Activated CD8-positive, alpha-beta memory T cell treated with anti-CD3 and anti-CD28 coated beads, Interleukin-2, amount 10 ng/mL, durations not matched to agents 7 days and 5 days (primary cell): Measurements from ENCODE around the gene PGLYRP2. TPM values are rescaled to one million over a fixed set of nuclear protein-coding genes. Genes with fewer than 3 reads are reported as not detected.

Source experiments
- ATAC-seq: fragments of 150-1000 bp; cut with Tn5 transposase; one replicate; pipeline ENCODE4 v1.10.0; 2021; ENCODE audit warnings: moderate library complexity
- CTCF ChIA-PET: fragments of 350-600 bp; sonication (Branson Sonifier 250); formaldehyde crosslinking; loops from one replicate; lab custom pipeline; 2021; ENCODE audit warnings: antibody characterized with exemption; lab: Charles Lee
- DNase-seq: peaks from one replicate; pipeline ENCODE4 v3.0.0-alpha.2; 2020
- H3K27ac Mint-ChIP-seq: one replicate; pipeline ENCODE4 v1.8.0; 2021; ENCODE audit warnings: mild to moderate bottlenecking, mixed read lengths
- H3K27me3 Mint-ChIP-seq: one replicate; pipeline ENCODE4 v1.8.0; 2021; ENCODE audit warnings: mixed read lengths
- H3K36me3 Mint-ChIP-seq: one replicate; pipeline ENCODE4 v1.8.0; 2021; ENCODE audit warnings: mild to moderate bottlenecking, mixed read lengths
- H3K4me1 Mint-ChIP-seq: one replicate; pipeline ENCODE4 v1.8.0; 2021; ENCODE audit warnings: mixed read lengths
- H3K4me3 Mint-ChIP-seq: one replicate; pipeline ENCODE4 v1.8.0; 2021; ENCODE audit warnings: mild to moderate bottlenecking, moderate library complexity, mixed read lengths
- H3K9me3 Mint-ChIP-seq: one replicate; pipeline ENCODE4 v1.8.0; 2022; ENCODE audit warnings: low read depth, mixed read lengths
- total RNA-seq, 2 experiments: library from RNA; stranded (reverse); gene quantifications; one replicate each; pipeline ENCODE4 v1.2.3, GENCODE V29; 2021

Gene PGLYRP2
- total RNA-seq, 2 experiments from 2014 or later: 0.09 to 0.12 TPM

- H3K36me3 Mint-ChIP-seq: peaks cover 17% of the 10 kb centered on the region
- ATAC-seq (no peak), DNase-seq (no peak)
- no peaks in the 10 kb centered on the region for H3K27me3 Mint-ChIP-seq
- peaks cover 13% of the 10 kb centered on the region for H3K4me1 Mint-ChIP-seq
- no peak overlapping the region for H3K27ac Mint-ChIP-seq
- peak overlapping the region; percentile 49 for H3K4me3 Mint-ChIP-seq
- CTCF ChIA-PET: interaction anchor here (1.1 kb wide), 1 partner anchor 30 kb away, joined by 5 read pairs; the partner anchor contains the start of gene AKAP8L
- H3K9me3 Mint-ChIP-seq: no peaks in the 10 kb centered on the region
These were observed 31.1 kb downstream of the PGLYRP2 start for GRCh38 chr19:15448044-15448777.

DNA sequence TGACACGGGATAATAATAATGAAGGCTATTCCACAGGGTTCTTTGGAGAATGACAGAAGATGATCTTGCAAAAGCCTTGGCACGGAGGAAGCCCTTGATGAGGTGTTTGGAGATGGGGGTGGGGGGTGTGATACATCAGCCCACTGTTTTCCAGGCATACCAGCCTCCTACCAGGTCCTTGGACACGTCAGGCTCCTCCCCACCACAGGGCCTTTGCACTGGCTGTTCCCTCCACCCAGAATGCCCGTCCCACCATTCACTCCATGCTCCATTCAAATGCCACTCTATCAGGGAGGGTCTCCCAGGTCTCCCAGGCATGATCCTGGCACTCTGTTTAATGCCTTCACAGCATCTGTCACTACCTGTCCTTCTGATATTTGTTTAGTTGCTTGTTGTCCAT lies 32.2 kb downstream of the PGLYRP2 start:
- H3K9me3 Mint-ChIP-seq: no peaks in the 10 kb centered on the region
- H3K4me1 Mint-ChIP-seq: peaks cover 13% of the 10 kb centered on the region
- DNase-seq (no peak), ATAC-seq (no peak)
- H3K36me3 Mint-ChIP-seq: peaks cover 11% of the 10 kb centered on the region
- no peak overlapping the region for H3K4me3 Mint-ChIP-seq
- H3K27ac Mint-ChIP-seq: no peak overlapping the region
- H3K27me3 Mint-ChIP-seq: no peaks in the 10 kb centered on the region
- CTCF ChIA-PET: no interaction called here

GRCh38 chr19:15445807-15446376 lies 33.4 kb downstream of the PGLYRP2 start:
- no peak overlapping the region for H3K27ac Mint-ChIP-seq

DNA sequence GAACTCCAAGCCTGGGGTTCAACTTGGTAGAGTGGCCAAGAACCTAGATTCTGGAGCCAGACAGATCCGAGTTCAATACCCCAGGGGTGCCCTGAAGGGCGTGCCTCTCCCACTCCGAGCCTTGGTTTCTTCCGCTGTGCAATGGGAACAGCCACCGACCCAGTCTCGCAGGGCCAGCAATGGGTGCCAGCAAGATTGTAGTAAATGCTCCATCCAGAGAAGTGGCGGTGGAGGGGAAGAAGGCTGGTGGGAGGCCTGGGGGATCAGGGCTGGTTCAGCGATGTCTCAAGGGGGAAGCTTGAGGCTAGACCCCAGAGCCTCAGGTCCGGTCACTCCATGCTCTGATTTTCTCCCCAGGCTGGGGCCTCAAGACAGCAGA lies 34.1 kb downstream of the PGLYRP2 start:
- Mint-ChIP-seq H3K27ac (no peak overlapping the region), H3K4me3 (no peak overlapping the region), H3K27me3 (no peaks in the 10 kb centered on the region), H3K9me3 (no peaks in the 10 kb centered on the region), H3K36me3 (peaks cover under 1% of the 10 kb centered on the region), H3K4me1 (peaks cover 4% of the 10 kb centered on the region)
- CTCF ChIA-PET: no interaction called here
- ATAC-seq (no peak), DNase-seq (no peak)

More at GRCh38 chr19:15445807-15446376, 33.4 kb downstream of the PGLYRP2 start:
- Mint-ChIP-seq H3K9me3 (no peaks in the 10 kb centered on the region), H3K4me3 (no peak overlapping the region), H3K4me1 (peaks cover 7% of the 10 kb centered on the region), H3K27me3 (no peaks in the 10 kb centered on the region), H3K36me3 (peaks cover 2% of the 10 kb centered on the region)
- DNase-seq (no peak), ATAC-seq (no peak)
- CTCF ChIA-PET: no interaction called here

DNA sequence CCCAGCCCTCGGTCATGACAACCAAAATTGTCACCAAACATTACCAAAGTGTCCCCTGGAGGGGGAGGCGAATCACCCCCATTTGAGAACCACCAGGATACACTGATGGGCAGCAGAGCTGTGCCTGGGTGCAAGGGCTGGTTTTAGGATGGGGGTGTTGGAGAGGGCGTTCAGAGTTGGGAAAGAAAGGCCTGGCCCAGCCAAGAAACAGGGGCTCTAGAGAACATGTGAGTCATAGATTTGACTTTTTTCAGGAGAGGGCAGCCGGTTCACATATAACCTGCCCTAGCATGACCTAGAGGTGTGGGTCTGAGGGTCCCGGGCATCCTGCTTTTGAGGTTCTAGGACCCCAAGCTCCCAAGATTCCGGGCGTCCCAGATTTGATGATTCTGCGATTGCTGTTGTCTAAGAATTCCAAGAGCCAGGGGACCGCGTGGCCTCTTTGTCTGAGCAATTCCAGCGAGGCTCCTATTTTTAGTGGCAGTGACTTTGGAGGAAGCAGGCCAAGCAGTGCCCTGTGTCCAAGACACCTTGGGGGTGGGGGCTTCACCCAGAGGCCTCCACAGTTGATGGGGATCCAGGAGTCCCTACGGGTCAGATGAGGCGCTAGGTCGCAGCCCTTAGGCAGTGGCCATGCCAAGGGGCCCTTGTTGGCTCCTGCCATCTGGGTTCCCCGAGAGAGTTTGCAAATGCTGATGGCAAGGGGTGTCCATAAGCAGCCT lies 34.6 kb downstream of the PGLYRP2 start:
- DNase-seq (no peak), ATAC-seq (no peak)
- Mint-ChIP-seq H3K36me3 (no peaks in the 10 kb centered on the region), H3K9me3 (no peaks in the 10 kb centered on the region), H3K4me3 (no peak overlapping the region), H3K27ac (no peak overlapping the region), H3K4me1 (peaks cover 3% of the 10 kb centered on the region), H3K27me3 (no peaks in the 10 kb centered on the region)
- CTCF ChIA-PET: no interaction called here

DNA sequence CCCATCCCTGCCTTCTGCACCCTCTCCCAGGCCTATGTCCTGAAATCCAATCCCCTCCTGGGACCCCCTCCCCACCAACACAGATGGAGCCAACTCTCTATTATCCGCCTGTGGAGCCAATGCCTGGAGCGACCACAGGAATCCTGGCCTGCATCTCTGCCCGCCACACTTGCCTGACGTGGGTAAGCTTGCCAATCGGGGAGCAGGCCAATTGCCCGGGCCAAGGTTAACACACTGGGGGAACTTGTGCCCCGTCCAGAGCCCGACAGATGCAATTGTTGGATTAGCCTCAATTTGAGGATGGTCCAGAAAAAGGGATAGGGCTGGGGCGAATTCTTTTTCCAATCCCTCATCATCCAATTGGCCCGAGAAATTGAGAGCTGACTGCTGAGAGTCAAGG lies 35.5 kb downstream of the PGLYRP2 start:
- Mint-ChIP-seq H3K36me3 (no peaks in the 10 kb centered on the region), H3K4me3 (no peak overlapping the region), H3K27ac (no peak overlapping the region), H3K27me3 (no peaks in the 10 kb centered on the region), H3K4me1 (peaks cover 3% of the 10 kb centered on the region), H3K9me3 (no peaks in the 10 kb centered on the region)
- DNase-seq (no peak), ATAC-seq (no peak)
- CTCF ChIA-PET: no interaction called here

DNA sequence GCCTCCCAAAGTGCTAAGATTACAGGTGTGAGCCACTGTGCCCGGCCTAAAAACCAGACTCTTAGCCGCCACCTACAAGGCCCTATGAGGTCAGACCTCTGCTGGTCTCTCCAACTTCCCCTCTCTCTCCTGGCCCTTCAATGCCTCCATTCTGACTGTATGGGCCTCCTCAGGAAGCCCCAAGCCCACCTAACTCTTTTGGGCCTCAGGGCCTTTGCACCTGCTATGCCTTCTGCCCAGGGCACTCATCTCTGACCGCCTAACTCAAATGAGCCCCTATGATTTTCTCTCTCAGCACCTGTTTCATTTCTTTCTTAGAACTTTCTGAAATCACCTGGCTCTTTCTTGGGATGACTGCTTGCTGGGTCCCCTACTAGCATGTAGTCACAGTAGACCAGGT lies 36.0 kb downstream of the PGLYRP2 start:
- CTCF ChIA-PET: no interaction called here
- Mint-ChIP-seq H3K27ac (no peak overlapping the region), H3K4me1 (no peaks in the 10 kb centered on the region)

DNA sequence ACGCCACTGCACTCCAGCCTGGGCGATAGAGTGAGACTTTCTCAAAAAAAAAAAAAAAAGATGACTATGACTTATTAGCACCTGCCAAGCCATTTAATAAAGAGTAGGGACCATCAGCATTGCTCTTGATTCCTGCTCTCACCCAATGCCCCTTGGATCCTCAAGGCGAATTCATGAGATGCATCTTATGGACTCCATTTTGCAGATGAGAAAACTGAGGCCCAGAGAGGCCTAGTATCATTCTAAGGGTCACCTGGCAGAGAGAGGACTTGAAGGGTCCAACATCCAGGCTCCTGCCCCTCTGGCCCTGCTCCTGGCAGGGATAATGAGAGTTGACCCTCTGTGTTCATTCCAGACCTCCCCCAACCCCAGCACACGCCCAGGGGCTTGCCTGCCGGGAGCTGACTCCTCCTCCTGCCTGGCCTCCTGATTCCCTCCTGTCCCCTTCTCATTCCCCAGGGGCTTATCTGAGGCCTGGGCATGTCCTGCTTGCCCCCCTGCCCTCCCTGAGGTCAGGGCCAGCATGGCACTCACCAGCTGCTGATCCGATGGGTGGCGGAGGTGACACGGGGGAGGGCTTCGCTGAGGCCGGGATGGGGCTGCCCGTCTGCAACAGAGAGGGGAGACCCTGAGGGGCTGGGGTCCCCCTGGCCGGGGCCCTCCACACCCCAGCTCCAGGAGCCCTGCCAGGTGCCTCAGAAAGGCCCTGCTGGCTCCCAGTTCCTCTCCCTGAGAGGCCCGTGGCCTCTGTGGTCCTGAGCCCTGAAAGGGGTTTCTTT lies 37.0 kb downstream of the PGLYRP2 start:
- ATAC-seq (no peak), DNase-seq (no peak)
- H3K27ac Mint-ChIP-seq: no peak overlapping the region
- no peak overlapping the region for H3K4me3 Mint-ChIP-seq
- no peaks in the 10 kb centered on the region for H3K27me3 Mint-ChIP-seq
- H3K4me1 Mint-ChIP-seq: peaks cover 2% of the 10 kb centered on the region
- no peaks in the 10 kb centered on the region for H3K9me3 Mint-ChIP-seq
- no peaks in the 10 kb centered on the region for H3K36me3 Mint-ChIP-seq
- CTCF ChIA-PET: interaction anchor here (1.3 kb wide), 1 partner anchor 23 kb away, joined by 4 read pairs; no protein-coding TSS in a partner anchor

More for the DNA sequence above, 36.0 kb downstream of the PGLYRP2 start:
- ATAC-seq (no peak), DNase-seq (no peak)
- Mint-ChIP-seq H3K27me3 (no peaks in the 10 kb centered on the region), H3K4me3 (no peak overlapping the region), H3K9me3 (no peaks in the 10 kb centered on the region), H3K36me3 (no peaks in the 10 kb centered on the region)

DNA sequence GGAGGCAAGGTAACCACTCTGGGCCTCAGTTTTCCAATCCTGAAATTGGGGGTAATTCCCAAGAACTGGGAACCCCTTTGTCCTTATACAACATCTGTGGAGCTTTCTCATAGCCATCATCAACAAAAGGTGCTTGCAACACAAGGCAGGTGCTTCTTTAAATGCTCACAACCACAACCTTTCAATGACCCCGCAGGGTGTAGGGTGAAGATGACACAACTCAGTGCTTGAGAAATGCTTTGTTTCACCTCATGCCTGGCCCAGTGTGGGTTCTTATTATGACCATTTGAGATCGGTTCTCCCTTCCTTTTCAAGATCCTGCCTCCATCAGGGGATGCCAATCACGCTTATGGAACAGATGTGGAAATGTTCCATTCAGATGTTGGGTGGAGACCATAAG lies 38.0 kb downstream of the PGLYRP2 start:
- ATAC-seq (no peak), DNase-seq (no peak)
- Mint-ChIP-seq H3K27ac (no peak overlapping the region), H3K36me3 (no peaks in the 10 kb centered on the region), H3K9me3 (no peaks in the 10 kb centered on the region), H3K4me1 (peaks cover 4% of the 10 kb centered on the region), H3K27me3 (no peaks in the 10 kb centered on the region), H3K4me3 (no peak overlapping the region)
- CTCF ChIA-PET: interaction anchor here (1.3 kb wide), 1 partner anchor 22 kb away, joined by 4 read pairs; no protein-coding TSS in a partner anchor

DNA sequence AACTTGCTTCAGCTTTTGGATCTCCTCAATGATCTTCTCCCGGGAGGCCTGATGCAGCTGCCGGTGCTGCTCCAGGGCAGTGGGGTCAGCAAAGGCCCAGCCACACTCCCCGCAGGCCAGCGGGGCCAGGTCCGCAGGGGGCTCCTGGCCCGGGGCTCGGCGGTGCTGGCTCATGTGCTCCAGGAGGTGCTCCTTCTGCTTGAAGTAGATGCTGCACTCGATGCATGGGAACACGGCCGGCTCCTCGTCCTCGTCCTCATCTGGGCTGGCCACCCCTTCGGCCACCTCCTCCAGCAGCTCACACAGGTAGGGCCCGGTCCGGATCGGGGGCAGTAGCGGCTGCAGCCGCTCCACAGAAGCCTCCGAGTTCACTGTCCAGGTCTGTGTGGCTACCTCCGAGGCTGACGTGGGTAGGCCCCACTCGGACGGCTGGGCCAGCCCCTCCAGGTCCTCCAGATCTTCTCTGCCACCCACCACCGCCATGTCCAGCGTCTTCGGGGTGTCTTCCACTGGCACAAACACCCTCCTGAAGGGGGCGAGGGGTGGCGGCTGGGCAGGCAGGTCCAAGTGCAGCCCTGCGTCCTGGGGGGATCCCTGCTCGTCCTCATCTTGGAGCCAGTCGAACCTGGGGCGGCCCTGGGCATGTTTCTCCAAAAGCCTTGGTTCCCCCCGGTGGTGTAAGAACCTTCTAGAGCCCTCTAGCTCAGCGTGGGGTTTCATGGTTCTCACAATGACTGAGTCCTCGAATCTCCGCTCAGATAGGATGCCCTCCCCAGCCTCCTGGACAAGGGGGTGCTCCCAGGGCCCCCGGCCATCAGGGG lies 39.3 kb downstream of the PGLYRP2 start:
- no peaks in the 10 kb centered on the region for H3K27me3 Mint-ChIP-seq
- DNase-seq: no peak
- H3K4me1 Mint-ChIP-seq: peaks cover 7% of the 10 kb centered on the region
- CTCF ChIA-PET: no interaction called here
- H3K9me3 Mint-ChIP-seq: no peaks in the 10 kb centered on the region
- no peak for ATAC-seq
- no peak overlapping the region for H3K27ac Mint-ChIP-seq
- no peak overlapping the region for H3K4me3 Mint-ChIP-seq
- no peaks in the 10 kb centered on the region for H3K36me3 Mint-ChIP-seq

- CTCF ChIA-PET: no interaction called here
- no peaks in the 10 kb centered on the region for H3K36me3 Mint-ChIP-seq
- no peak overlapping the region for H3K4me3 Mint-ChIP-seq
- H3K4me1 Mint-ChIP-seq: peaks cover 9% of the 10 kb centered on the region
- DNase-seq (no peak), ATAC-seq (no peak)
- H3K27ac Mint-ChIP-seq: no peak overlapping the region
- H3K9me3 Mint-ChIP-seq: no peaks in the 10 kb centered on the region
- H3K27me3 Mint-ChIP-seq: no peaks in the 10 kb centered on the region
These were observed 40.1 kb downstream of the PGLYRP2 start for GRCh38 chr19:15439078-15439799.

DNA sequence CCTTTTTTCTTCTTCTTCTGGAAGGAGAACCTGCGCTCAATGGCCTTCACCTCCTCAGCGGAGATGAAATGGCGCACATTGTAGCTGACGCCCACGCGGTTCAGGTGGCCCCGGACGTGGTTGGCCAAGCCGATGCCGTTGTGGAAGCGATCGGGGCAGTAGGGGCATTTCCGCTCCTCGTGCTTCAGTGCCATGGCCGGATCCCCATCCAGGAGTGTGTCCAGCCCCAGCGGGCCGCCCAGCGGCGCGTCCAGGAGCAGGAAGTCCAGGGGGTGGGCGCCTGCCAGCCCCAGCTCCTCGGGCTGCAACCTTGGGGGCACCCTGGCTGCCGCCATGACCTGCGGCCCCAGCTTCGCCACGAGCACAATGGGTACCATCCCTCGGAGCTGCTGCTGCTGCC lies 40.7 kb downstream of the PGLYRP2 start:
- Mint-ChIP-seq H3K9me3 (no peaks in the 10 kb centered on the region), H3K27ac (no peak overlapping the region), H3K4me1 (peaks cover 10% of the 10 kb centered on the region), H3K4me3 (no peak overlapping the region), H3K36me3 (no peaks in the 10 kb centered on the region), H3K27me3 (no peaks in the 10 kb centered on the region)
- CTCF ChIA-PET: interaction anchor here (0.6 to 1.5 kb wide), 3 partner anchors 20 to 744 kb away, joined by 3 to 4 read pairs (median 3); partner anchors contain the start of gene AKAP8L
- ATAC-seq (no peak), DNase-seq (no peak)
